ENCODE measurements around the gene SPPL3. TPM values are rescaled to one million over a fixed set of nuclear protein-coding genes. Genes with fewer than 3 reads are reported as not detected.

The SPPL3 gene
- total RNA-seq, 1 experiment from 2014 or later, result 39.7 TPM

- TF ChIP-seq CBX3 (IDR thresholded peaks at IDR 0.05; ENCODE audit: low read depth) (no peak), POLR2AphosphoS5 (IDR thresholded peaks at IDR 0.05; ENCODE audit: low read depth, low read length) (no peak), TCF7L2 (IDR thresholded peaks at IDR 0.05; ENCODE audit: borderline replicate concordance, extremely low read depth, insufficient read depth, insufficient read length) (no peak)
These were observed 36.6 kb upstream of the SPPL3 start (continued) for GRCh38 chr12:120940799-120941198.

GRCh38 chr12:120940006-120940405, 35.8 kb upstream of the SPPL3 start:
- BruUV-seq (replicated peaks), result no TSS peak
- ATAC-seq, result no peak
- peaks cover 4 to 6% of the 10 kb centered on the region in 2 experiments; a peak in 3 of 4 replicates for H3K4me1 ChIP-seq (ENCODE audit: control insufficient read depth in 1 of 2, insufficient read depth in 2 of 2, low read length in 2 of 2)
- intact Hi-C loops (cut with micrococcal nuclease), result no loop called here
- H3K36me3 ChIP-seq (ENCODE audit: control insufficient read depth in 1 of 2, insufficient read depth in 2 of 2, low read length in 2 of 2), result no peaks in the 10 kb centered on the region
- no peak overlapping the region for H3K4me2 ChIP-seq (ENCODE audit: low read length)
- no peak overlapping the region for H2AFZ ChIP-seq (ENCODE audit: low read depth, low read length, poor library complexity, severe bottlenecking)
- TF ChIP-seq SIN3A (IDR thresholded peaks at IDR 0.05; ENCODE audit: low read depth), result no peak
- TF ChIP-seq EZH2 (IDR thresholded peaks at IDR 0.05), result no peak
- TF ChIP-seq EGR1 (IDR thresholded peaks at IDR 0.05; ENCODE audit: low read depth), result no peak
- TF ChIP-seq SP1 (IDR thresholded peaks at IDR 0.05; ENCODE audit: low read depth), result no peak
- no peak for TF ChIP-seq YY1 (IDR thresholded peaks at IDR 0.05; ENCODE audit: extremely low read depth, insufficient replicate concordance, low read depth, low read length)
- TF ChIP-seq RAD21 (IDR thresholded peaks at IDR 0.05; ENCODE audit: low read depth), result no peak
- TF ChIP-seq CBX3 (IDR thresholded peaks at IDR 0.05; ENCODE audit: low read depth), result no peak
- no peak for TF ChIP-seq SRF (IDR thresholded peaks at IDR 0.05; ENCODE audit: low read depth)
- no peak for TF ChIP-seq FOSL1 (IDR thresholded peaks at IDR 0.05; ENCODE audit: low read depth)
- TF ChIP-seq ELF1 (IDR thresholded peaks at IDR 0.05; ENCODE audit: borderline replicate concordance, low read depth), result no peak
- no peak for TF ChIP-seq CTCF (IDR thresholded peaks at IDR 0.05 in 2 of 3, conservative IDR thresholded peaks at IDR 0.05 in 1 of 3; ENCODE audit: borderline replicate concordance in 1 of 3, insufficient read depth in 1 of 3, low read depth in 2 of 3, low read length in 2 of 3)
- TF ChIP-seq TCF7L2 (IDR thresholded peaks at IDR 0.05; ENCODE audit: borderline replicate concordance, extremely low read depth, insufficient read depth, insufficient read length), result no peak
- TF ChIP-seq CEBPB (IDR thresholded peaks at IDR 0.05; ENCODE audit: low read depth), result no peak
- TF ChIP-seq REST (IDR thresholded peaks at IDR 0.05; ENCODE audit: low read depth), result no peak
- TF ChIP-seq MAX (IDR thresholded peaks at IDR 0.05), result no peak
- no peak for TF ChIP-seq EZH2phosphoT487 (IDR thresholded peaks at IDR 0.05; ENCODE audit: borderline replicate concordance)
- TF ChIP-seq POLR2A (IDR thresholded peaks at IDR 0.05; ENCODE audit: borderline replicate concordance, extremely low read depth, insufficient read depth, insufficient read length), result no peak
- TF ChIP-seq JUND (IDR thresholded peaks at IDR 0.05), result no peak
- TF ChIP-seq ATF3 (IDR thresholded peaks at IDR 0.05), result no peak
- ChIA-PET POLR2A (interaction anchor here (1.1 to 2.1 kb wide), 2 partner anchors 14 to 15 kb away, joined by 3 to 8 read pairs; no protein-coding TSS in a partner anchor), CTCF (interaction anchor here (0.7 kb wide), 1 partner anchor 215 kb away, joined by 3 read pairs; no protein-coding TSS in a partner anchor), RAD21 (ENCODE audit: low non-redundant PET in 1 of 2, low total read pairs in 2 of 2, uncharacterized antibody in 2 of 2, unreplicated experiment in 2 of 2) (no interaction called here)
- no peaks in the 10 kb centered on the region for H3K79me2 ChIP-seq (ENCODE audit: insufficient read depth, low read length)
- H4K20me1 ChIP-seq (ENCODE audit: insufficient read depth), result no peaks in the 10 kb centered on the region
- H3K9me2 ChIP-seq (ENCODE audit: insufficient read depth), result no peaks in the 10 kb centered on the region
- DNase-seq (ENCODE audit: low read depth, low spot score), result no peak
- H3K27ac ChIP-seq (ENCODE audit: low read depth, low read length), result no peak overlapping the region
- H3K27me3 ChIP-seq (ENCODE audit: insufficient read depth, low read length), result no peaks in the 10 kb centered on the region
- no peaks in the 10 kb centered on the region for H3K9me3 ChIP-seq (ENCODE audit: control insufficient read depth in 1 of 2, insufficient read depth in 1 of 2, low read depth in 1 of 2, low read length in 2 of 2)
- no peak overlapping the region for H3K4me3 ChIP-seq (replicated peaks in 1 of 2; ENCODE audit: low read depth in 1 of 2, low read length in 2 of 2)
- H3K9ac ChIP-seq (ENCODE audit: low read length), result no peak overlapping the region

Measured in HCT116 (cell line).